G401 (cell line): ENCODE results near the gene GPR156. TPM values are rescaled to one million over a fixed set of nuclear protein-coding genes. Genes with fewer than 3 reads are reported as not detected.

Source experiments
- DNase-seq: peaks from one replicate; pipeline ENCODE4 v3.0.0-alpha.2; 2015; ENCODE audit warnings: low spot score
- in situ Hi-C: cut with HindIII; loops from 2 replicates; pipeline ENCODE4 v1.10.0; 2016; ENCODE audit warnings: low sequenced_read_pairs, mixed read lengths
- total RNA-seq: library from RNA; depleted of rRNA; stranded (reverse); fragments of >200 nt; shearing (Covaris generic); gene quantifications from 2 replicates; pipeline ENCODE4 v1.2.3, GENCODE V29; 2014; rRNA removed

GPR156 gene
- total RNA-seq, 1 experiment from 2014 or later = not detected

DNA sequence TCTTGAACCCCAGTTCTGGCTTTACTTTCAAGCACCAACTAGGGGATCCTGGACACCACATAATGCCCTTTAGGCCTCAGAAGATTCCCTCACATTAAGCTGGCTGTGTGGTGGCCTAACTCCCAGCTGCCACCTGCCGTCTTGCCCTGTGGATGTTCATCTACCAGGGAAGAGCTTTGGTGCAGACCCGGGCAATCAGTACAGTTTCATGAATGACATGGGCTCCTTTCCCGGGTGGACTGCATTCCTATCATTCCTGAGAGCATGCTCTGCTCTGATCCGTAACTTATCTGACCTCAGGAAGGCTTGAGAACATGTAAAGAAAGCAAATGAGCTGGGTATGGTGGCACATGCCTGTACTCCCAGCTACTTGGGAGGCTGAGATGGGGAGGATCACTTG, 140.8 kb downstream of the GPR156 start:
- in situ Hi-C loops = no loop called here

DNA sequence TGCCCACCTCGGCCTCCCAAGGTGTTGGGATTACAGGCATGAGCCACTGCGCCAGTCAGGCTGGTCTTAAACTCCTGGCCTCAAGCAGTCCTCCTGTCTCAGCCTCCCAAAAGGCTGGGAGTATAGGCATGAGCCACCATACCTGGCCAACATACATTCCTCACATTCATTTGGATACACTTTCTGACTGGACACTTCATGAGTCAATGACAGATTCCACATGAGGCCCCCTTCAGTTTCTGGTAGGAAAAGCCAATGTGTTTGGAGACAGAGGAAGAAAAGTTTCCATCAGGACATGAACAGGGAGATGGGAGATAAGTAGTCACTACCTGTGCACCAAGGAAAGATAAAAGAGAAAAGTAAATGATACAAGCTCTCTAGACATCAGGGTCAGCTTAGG, 141.3 kb downstream of the GPR156 start:
- in situ Hi-C loops = no loop called here

More for the DNA sequence above, 140.8 kb downstream of the GPR156 start:
- DNase-seq = no peak

DNA sequence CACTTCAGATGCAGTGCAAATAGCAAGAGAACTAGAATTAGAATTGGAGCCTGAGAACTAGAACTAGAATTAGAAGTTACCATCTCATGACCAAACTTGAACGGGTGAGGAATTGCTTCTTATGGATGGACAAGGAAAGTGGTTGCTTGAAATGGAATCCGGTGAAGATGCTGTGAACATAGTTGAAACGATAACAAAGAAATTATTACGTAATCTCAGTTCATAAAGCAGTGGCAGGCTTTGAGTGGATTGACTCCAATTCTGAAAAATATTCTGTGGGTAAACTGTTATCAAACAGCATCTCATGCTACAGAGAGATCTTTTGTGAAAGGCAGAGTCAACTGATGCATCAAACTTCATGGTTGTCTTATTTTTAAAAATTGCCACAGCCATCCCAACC, 142.8 kb downstream of the GPR156 start:
- DNase-seq = no peak
- in situ Hi-C loops = no loop called here

More for the DNA sequence above, 141.3 kb downstream of the GPR156 start:
- DNase-seq = no peak

DNA sequence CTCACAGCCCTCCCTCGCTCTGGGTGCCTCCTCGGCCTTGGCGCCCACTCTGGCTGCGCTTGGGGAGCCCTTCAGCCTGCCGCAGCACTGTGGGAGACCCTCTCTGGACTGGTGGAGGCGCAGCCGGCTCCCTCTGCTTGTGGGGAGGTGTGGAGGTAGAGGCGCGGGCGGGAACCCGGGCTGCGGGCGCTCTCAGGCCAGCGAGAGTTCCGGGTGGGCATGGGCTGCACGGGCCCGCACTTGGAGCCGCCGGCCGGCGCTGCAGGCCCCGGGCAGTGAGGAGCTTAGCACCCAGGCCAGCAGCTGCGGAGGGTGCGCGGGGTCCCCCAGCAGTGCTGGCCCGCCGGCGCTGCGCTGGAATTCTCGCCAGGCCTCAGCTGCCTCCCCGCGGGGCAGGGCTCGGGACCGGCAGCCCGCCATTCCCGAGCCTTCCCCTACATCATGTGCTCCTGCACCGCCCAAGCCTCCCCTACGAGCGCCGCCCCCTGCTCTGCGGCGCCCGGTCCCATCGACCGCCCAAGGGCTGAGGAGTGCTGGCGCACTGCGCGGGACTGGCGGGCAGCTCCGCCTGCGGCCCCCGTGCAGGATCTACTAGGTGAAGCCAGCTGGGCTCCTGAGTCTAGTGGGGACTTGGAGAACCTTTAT, 144.8 kb downstream of the GPR156 start:
- in situ Hi-C loops = no loop called here
- DNase-seq = no peak

DNA sequence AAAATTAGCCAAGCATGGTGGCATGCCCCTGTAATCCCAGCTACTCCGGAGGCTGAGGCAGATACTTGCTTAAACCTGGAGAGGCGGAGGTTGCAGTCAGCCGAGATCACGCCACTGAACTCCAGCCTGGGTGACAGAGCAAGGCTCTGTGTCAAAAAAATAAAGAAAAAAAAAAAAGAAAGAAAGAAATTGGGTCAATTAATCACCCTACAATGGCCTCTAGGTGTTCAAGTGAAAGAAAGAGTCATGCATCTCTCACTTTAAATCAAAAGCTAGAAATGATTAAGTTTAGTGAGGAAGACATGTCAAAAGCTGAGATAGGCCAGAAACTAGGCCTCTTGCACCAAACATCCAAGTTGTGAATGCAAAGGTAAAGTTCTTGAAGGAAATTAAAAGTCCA, 145.9 kb downstream of the GPR156 start:
- DNase-seq = no peak
- in situ Hi-C loops = no loop called here

DNA sequence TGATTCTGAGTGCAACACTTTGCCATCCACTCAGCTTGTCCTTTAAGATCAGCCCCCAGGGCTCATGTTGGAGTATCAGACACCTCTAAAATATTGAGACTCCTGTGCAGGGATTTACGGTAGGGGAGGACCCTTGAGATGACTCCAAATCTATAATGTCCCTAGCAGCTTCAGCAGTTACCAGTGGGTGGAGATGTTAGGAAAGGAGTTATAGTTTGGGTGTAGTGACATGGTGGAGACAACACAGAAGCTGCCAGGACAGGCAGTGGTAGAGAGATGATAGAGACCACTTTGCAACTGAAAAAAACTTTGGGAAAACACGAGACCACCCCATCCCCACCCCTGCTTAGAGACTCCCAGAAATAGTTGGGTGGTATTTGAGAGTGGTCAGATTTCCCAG, 147.5 kb downstream of the GPR156 start:
- DNase-seq = no peak
- in situ Hi-C loops = no loop called here

DNA sequence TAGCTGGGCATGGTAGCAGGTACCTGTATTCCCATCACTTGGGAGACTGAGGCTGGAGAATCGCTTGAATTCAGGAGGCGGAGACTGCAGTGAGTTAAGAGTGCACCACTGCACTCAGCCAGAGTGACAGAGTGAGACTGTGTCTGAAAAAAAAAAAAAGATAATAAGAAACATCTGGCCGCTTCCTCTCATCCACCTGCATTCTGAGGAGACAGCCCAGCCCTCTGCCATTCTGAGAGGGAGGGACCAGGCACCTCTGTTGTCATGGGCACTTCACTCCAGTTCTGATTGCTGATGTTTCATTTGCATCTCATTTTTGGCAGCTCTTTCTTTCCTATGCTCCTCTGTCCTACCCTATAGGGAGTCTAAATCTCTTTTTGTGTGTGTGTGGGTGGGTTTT, 154.4 kb downstream of the GPR156 start:
- DNase-seq = no peak
- in situ Hi-C loops = no loop called here

DNA sequence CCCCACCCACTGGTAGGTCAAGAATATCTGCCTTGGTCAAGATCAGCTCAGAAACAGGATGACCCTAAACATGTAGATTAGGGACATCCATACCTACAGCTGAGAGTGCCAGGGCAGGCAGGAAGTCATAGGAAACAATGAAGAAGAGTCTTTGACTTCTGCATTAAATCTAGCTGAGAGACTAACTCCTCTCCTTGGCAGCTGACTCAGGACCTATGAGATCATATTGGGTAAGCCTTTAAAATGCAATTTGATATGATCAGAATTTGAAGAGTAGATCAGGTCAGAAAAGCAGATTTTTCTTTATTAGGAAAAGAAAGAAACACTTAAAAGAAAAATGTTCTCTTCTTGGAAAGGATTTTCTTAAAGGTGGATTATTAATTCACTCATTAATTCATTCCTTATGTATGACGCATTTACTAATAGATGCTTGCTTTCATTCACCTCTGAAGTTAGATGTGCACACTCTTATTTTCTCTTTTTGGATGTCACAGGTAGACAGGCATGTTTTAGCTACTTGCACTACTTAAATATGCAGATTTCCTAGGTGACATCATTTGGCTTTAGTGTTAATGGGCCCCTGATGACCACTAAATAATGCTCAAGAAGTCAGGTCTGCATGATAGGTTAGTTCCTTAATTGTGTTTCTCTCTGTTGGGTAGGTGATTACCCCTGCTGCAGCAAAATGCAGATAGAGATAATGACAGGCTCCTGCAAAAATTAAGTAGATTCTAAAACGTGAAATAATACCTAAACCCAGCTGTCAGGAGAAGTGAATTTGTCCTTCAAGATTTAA, 155.1 kb downstream of the GPR156 start:
- in situ Hi-C loops = no loop called here
- DNase-seq = no peak

DNA sequence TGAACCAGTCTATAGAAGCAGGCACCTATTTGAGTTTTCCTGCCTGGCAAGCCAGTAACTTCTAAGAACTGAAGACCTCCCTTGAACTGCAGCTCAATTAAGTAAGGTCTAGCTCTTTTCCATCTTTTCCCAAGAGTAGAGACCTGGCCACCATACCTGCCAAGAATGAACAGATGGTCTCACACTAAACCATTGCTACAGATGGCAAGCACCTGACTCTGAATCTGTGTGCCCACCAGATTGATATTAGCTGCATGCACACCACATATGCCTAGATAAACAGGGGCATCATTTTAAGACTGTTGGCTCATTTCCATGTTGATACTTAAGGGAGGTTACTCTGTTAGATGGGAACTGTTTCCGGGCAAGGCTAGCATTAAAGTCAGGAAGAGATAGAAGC, 156.0 kb downstream of the GPR156 start:
- DNase-seq = peak; percentile 91
- in situ Hi-C loops = no loop called here

DNA sequence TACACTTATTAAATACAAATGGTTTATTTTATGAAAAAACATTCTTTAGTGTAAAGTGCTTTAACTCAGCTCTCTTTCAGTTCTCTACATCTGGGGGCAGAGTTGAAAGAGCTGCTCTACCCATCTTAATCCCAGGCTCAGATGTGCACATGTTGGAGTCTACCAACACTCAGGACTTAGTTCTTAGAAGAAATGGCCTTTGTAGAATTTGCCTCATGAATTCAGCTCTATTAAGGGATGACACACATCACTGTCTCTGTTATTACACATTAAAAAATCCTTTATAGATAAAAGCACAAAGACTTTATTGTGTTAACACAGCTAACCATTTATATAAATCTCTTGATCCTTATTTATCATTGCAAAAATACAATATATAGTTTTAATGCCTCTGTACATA, 159.0 kb downstream of the GPR156 start:
- in situ Hi-C loops = no loop called here
- no peak for DNase-seq

DNA sequence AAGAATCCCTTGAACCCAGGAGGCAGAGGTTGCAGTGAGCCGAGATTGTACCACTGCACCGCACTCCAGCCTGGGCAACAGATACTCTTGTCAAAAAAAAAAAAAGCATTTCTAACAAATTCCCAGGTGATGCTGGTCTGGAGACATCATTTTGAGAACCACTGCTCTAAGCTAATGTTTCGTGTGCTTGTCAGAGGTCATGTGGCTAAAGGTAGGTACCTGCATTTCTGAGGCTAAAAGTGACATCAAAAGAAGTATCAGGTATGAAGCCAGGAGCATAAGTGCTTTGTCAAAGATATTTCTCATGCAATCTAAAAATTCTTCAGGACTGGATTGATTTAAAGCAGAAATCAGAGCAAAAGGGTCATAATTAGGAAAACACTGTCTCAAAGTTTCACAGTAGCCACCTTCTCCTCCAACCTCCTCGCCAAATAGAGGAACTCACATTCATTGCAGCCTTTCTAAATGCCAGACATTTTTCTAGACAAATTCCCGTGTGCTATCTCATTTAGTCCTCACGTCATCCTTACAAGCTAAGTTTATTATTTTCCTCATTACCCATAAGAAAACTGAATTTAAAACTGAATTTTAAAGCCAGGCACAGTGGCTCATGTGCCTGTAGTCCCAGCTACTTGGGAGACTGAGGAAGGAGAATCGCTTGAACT, 165.0 kb downstream of the GPR156 start:
- no peak for DNase-seq
- in situ Hi-C loops = no loop called here

Other genes with a start within 250 kb of the GPR156 start
- gene GSK3B, start 190.8 kb downstream of the GPR156 start, total RNA-seq = 22.7 and 33.8 TPM in 2 replicates
- 32.6 and 38.9 TPM in 2 replicates for gene LRRC58, start 64.1 kb upstream of the GPR156 start, total RNA-seq
- 117 and 179 TPM in 2 replicates for gene FSTL1, start 165.8 kb upstream of the GPR156 start, total RNA-seq